ENCODE measurements around the gene APOBEC3B.
"Not testable (repeated sequence)": the region's sequence is repeated elsewhere in the genome, so short reads cannot be mapped to it uniquely, and the experiment has no call there.

APOBEC3B gene

DNA sequence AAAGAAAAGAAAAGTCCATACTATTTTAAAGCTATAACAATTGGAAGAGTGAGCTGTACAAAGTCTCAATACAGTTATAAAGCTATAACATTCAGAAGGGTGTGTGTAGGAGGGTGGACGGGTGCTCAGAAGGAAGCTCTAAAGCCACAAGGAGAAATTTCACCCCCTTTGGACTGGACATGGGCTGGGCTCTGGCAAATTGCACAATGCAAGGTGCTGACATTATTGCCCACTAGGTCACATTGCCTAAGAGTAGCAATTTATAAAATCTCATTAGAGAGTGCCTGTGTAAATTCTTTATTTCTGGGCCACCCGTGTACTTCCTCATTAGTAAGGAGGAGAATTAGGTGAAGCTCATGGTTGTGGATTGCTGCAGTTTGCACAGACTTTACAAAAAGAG, 30.4 kb upstream of the APOBEC3B start:
- DNase-seq (ENCODE audit: low read depth) = no peak

DNA sequence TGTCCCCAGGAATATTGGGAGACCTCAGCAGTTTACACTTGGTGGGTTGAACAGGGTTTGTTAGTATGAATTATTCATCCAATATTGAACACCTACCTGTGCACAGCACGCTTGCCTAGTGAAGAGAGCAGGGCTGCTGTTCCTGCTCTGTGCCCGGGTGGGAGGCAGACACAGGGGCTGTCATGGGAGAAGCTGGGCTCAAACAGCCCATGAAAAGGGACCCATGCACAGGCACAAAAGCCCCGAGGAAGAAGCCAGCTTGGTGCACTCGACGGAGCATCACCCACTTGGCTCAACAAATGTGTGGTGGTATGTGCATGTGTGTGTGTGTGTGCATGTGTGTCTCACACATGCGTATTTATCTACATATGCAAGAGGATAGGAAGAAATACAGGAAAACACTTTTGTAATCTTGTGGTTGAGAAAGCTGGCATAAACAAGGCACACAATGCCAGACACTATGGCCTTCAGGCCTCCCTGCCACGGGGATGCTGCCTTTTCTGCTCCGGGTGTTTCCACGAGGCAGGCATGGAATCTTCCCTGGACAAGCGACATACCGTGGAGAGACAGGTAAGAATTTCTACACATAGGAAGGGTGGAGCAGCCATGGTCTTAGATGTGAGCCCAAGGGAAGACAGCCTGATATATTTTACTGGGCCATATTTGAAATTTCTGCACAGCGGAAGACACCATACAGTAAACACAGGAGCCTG, 29.7 kb upstream of the APOBEC3B start:
- no peak for DNase-seq (ENCODE audit: low read depth)

DNA sequence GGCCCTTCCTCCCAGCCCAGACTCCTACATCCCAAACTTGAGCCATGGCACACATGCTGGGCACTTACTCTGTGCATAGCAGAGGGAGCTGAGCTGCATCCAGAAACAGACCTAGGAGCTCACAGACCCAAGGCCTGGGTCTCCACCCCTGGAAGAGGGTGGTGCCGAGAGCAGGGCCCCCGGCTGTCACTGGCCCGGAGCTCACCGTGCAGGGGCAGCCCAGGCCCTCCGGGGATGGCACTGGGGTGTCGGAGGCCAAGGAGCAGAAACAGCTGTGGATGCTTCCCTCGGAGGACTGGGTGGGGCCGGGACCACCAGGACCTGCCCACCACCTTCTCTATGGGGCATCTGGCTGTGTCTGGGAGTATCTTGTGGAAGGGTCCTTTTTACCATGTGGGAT, 29.1 kb upstream of the APOBEC3B start:
- DNase-seq (ENCODE audit: low read depth) = no peak

DNA sequence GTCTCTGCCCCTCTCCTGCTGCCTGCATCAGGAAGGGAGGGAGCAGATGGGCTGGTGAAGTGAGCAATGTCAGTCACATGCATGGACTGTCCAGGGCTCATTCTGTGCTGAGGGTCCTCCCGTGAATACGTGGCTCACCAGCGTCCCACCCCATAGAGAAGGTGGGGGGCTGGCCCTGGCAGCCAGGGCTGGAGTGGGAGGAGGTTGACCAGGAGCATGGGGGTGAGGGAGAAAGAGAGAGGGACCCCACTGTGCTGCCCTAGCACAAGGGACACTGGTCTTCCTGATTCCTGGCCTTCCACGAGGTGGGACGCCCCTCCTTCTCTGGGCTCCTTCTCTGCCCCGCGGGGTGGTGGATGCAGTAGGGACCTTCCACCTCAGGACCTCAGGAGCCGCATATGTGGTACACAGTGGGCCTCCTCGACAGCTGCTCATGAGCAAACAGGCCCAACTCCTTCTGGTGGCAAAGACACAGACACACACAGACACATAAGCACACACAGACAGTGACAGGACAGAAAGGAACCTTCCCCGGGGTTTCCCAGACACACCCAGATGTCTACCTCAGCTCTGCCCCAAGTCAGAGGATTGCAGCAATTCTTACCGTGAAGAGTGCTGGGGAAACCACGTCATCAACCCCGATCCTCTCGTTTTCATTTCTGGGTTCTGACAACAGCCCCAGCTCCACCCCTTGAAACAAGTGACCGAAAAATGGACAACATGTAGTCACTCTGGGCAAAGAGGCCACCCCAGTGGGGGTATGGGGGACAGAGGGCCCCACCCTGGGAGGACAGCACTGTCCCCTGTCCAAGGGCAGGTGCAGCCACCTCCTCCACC, 28.4 kb upstream of the APOBEC3B start:
- no peak for DNase-seq (ENCODE audit: low read depth)

DNA sequence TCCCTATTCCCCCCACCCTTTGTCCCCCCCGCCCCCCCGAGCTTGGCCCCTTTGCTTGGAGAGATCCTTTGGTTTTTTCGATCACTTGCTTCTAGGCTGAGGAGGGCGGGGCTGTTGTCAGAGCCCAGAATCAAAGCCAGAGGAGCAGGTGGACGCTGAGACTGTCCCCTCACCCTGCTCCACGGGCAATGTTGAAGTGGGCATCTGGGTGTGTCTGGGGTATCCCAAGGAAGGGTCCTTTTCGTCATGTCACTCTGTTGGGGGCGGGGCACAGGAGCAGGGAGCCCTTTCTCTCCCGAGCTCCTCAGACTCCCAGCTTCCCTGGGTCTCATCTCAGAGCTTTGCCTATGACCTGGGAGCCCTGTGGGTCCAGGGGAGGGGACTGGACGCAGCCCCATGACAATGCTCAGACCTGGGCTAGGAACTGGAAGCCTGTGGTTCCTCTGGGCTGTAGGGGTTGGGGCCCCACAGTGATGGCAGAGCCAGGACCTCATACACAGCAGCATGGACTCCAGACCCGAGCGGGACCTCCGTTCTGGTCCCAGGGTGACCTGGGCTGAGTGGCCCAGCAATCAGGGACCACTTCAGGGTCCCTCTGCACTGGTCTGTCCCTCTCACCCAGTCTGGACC, 27.6 kb upstream of the APOBEC3B start:
- DNase-seq (ENCODE audit: low read depth) = no peak

DNA sequence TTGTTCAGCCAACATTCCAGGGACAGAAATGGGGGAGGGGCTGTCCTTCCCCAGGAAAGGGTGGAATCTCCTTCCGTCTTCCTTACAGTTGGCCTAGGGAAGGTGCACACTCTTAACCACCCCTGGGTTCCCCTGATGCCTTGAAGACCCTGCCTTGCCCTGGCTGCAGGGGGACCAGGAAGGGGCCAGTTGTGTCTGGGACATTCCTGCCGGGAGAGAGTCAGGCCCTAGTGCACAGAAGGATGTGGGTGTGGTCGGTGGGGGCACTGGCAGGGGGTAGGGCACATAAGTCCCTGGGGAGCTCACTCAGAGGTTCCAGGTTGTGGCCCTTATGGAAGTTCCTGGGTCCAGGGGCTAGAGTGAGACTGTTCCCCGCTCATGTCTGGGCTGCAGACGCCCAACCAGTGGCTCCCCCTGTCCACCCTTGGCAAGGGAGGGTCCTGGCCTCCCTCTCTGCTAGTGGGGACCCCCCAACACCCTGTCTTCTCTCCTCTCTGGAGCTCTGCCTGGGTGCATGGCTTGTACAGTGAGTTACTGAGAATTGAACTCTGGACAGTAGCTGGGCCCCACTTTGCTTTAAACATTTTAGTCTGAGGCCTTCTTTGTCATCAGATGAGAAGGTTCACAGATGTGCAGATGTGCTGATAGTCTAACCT, 26.8 kb upstream of the APOBEC3B start:
- DNase-seq (ENCODE audit: low read depth) = no peak

DNA sequence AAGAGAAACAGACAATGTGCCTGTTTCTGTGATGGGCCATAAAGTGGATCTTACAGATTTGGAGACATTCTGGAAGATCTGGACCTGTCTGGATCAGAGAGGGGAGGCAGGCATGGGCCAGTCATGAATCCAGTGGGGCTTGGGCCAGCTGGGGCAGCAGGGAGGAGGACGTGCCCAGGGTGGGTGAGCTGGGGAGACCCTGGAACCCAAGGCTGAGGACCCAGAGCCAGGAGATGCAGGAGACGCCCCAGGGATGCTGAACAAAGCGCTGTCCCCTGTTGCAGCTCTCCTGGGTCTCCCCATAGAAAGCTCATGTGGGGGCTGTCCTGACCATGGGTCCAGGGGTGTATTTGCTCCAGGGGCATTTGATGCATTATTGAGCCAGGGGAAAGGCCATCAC, 26.2 kb upstream of the APOBEC3B start:
- no peak for DNase-seq (ENCODE audit: low read depth)

DNA sequence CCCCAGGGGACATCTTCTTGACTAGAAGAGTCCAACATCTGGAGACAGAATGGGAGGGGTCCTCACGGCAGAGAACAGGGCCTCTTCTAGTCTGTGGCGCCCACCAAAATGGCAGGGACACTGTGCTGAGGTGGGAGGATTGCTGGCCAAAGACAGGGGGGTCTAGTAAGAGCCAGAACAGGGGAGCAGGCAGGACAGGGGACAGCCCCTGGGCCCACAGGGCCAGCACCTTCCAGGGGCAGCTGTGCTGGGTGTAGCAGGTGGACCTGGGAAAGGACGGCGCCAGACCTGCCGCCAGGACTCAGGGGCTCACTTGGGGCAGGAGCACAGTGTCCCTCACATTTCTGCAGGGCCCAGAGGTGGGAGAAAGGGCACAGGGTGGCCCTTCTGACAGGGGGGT, 25.6 kb upstream of the APOBEC3B start:
- no peak for DNase-seq (ENCODE audit: low read depth)

DNA sequence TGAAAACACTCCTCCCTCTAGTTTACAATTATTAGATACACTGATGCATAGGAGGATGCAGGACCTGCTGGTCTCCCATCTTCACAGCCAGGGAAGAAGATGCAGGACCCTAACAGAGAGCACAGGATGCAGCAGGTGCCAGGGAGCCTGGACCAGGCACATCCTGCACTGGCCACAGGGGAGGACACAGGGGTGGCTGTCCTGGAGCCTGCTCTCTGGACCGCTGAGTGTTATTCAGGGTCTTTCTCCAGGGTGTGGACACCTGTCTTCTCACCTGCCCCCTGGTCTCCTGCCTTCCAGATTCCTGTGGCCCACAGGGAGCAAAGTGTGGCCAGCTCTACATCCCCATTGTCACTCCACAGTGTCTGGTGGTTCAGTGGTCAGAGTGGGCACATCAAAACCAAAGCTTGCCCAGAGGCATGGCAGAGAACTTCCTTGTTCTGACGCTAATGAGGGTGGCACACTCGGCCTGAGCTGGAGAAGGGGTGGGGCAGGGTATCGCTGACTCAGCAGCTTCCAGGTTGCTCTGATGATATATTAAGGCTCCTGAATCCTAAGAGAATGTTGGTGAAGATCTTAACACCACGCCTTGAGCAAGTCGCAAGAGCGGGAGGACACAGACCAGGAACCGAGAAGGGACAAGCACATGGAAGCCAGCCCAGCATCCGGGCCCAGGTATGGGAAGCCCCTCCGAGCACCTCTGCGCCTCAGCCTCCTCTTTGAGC, 24.9 kb upstream of the APOBEC3B start, which contains the start of gene APOBEC3A:
Gene APOBEC3A (plus strand): TSS at position 564 of the 725 bp plus-strand sequence. CDS start 83 bp downstream, at position 647.
- DNase-seq (ENCODE audit: low read depth) = no peak

DNA sequence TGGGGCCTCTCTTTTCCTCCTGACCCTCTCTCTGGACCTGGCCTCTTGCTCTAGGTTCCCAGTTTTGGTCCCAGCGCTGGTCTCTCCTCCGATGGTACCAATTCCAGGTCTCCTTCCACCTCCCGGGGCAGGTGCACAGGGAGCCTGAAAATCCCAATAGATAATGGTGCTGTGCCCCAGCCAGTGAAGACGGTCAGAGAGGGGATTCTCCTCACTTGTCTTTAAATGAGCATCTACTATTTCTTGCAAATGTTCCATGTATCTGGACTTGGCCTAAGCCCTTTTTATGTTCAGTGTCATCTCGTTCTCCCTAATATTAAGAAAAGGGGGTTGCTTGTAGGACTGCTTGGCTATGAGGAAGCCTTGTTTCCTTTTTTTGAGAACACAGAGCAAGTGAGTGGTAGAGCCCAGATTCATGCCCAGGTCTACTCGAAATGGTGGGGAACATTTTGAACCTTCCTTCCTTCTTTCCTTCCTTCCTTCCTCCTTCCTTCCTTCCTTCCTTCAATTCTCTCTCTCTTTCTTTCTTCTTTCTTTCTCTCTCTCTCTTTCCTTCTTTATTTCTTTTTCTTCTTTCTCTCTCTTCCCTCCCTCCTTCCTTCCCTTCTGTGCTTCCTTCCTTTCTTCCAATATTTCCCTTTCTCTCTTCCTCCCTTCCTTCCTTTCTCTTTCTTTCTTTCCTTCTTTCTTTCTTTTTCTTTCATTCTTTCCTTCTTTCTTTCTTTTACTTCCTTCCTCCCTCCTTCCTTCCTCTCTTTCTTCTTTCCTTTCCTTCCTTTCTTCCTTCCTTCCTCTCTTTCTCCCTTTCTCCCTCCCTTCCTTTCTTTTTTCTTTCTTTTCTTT, 24.1 kb upstream of the APOBEC3B start:
- no peak for DNase-seq (ENCODE audit: low read depth)

DNA sequence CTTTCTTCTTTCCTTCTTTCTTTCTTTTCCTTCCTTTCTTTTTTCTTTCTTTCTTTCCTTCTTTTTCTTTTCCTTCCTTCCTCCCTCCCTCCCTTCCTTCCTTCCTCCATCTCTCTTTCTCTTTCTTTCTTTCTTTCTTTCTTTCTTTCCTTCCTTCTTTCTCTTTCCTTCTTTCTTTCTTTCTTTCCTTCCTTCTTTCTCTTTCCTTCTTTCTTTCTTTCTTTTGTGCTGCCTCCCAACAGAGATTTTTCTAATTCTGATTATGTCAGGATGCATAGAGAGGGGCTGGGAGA, 23.6 kb upstream of the APOBEC3B start:
- DNase-seq (ENCODE audit: low read depth) = not testable (repeated sequence)

DNA sequence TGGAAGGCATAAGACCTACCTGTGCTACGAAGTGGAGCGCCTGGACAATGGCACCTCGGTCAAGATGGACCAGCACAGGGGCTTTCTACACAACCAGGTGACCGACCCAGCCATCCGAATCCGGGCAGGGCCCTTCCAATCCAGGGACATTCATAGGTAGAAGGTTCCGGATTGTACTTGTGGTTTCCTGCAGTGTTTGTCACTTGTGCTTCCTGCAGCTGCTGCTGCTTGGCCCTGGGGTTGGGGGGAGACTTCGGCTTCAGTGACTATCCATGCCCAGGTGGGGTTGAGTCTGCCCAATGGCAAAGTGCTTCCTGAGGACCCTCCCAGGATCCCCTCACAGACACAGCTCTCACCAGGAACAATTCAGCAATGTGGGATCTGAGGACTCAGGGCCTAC, 22.6 kb upstream of the APOBEC3B start:
- no peak for DNase-seq (ENCODE audit: low read depth)

DNA sequence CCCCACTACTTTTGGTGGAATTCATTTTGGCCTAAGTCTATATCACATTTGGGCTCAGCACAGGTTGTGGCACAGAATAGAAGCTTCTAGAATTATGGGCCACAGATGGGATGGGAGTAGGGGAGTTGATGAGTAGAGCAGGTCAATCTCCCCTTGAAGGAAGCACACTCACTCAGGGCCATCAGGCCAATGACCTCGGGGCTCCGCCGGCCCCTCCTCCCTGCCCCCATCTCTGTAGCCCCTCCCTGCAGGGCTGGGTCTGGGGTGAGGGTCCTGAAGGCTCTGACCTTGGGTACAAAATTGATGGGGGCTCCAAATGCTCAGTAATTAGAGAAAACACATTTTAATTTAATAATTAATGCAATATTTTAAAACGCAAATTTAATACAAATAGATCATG, 21.5 kb upstream of the APOBEC3B start:
- not testable (repeated sequence) for DNase-seq (ENCODE audit: low read depth)

DNA sequence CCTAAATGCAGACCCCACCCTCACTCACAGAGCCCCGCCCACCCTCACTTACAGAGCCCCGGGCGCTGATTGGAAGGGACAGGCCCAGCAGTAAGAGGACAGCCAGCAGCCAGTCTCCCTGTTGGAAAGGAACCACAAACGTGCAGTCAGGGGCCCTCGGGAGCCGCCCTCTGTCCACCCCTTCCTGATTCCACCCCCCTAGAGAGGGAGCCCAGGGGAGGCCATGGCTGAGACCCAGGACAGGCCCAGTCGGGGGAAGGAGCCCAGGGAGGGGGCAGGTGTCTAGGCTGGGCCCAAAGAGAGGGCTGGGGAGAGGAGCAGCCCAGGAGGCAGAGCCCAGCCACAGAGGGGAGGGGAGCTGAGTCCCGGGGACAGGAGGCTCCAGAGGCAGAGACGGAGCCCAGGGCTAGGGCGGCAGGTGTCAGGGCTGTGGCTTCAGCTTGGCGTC, 18.8 kb upstream of the APOBEC3B start:
- DNase-seq (ENCODE audit: low read depth) = not testable (repeated sequence)

DNA sequence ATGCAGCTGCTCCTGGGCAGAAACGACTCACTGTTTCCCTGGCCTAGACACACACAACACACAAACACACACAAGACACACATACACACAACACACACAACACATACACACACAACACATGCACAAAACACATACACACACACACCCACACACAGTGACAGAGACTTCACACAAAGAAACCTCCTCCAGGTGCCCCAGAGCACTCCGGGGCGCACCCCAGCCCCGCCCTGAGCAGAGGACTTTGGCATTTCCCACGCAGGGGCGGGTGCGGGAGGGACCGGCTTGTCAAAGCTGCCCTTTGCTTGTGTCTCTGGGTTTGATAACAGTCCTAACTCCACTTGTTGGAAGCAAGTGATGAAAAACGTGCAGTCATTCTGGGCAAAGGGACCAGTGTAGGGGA, 18.3 kb upstream of the APOBEC3B start:
- no peak for DNase-seq (ENCODE audit: low read depth)

DNA sequence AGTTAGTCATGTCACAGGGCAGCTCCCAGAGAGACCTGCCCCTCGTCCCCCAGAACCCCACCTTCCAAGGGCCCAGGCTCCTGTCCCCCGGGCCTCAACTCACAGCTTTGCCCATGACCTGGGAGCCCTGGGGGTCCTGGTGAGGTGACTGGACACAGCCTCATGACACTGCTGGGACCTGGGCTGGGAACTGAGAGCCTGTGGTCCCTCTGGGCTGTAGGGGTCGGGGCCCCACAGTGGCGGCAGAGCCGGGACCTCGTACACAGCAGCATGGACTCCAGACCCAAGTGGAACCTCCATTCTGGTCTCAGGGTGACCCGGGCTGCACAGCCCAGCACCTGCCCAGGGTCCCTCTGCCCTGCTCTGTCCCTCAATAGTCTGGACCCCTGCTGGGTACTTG, 17.8 kb upstream of the APOBEC3B start:
- no peak for DNase-seq (ENCODE audit: low read depth)

DNA sequence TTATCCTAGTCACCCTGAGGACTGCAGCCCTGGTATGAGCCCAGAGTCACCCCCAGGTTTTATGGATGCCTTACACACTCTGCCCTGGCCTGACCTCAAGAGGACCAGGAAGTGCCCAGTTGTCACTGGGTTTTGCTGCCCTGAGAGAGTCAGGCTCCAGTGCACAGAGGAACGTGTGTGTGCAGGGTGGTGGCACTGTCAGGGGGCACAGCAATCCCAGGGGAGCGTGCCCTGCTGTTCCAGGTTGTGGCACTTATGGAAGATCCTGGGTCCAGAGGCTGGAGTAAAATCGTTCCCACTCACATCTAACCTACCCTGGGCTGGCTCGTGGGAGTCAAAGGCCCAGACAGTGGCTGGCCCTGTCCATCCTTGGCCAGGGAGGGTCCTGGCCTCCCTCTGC, 17.2 kb upstream of the APOBEC3B start:
- no peak for DNase-seq (ENCODE audit: low read depth)

DNA sequence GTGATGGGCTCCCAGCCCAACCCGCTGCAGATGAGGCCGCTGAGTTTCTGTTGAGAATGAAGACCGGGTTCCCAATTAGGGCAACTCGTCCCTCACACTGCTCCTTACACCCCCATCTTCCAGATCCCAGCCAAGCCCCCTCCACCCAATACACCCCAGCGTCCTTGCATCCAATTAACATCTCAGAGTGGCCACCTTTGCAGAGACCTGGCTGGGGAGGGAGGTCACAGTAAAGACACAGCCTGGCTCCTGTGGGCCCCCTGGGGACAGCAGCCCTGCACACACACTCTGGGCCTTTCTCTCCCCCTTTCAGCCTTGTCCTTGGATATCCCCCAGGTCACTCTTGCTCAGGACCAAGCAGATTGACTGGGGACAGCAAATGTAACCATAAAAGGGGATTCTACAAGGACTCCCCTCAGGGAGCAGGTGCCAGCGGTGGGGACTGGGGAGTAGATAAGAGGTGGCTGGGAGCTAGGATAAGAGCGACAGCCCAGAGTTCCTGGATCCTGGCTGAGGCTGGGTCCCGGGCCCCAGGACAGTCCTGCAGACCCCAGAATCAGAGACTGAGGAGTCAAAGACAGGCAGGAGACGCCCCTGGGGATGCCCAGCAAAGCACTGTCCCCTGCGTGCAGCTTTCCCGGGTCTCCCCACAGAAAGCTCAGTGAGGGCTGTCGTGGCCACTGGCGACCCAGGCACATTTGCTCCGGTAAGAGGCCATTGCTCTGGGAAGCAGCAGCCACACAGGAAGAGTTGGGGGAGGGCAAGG, 16.4 kb upstream of the APOBEC3B start:
- DNase-seq (ENCODE audit: low read depth) = no peak

DNA sequence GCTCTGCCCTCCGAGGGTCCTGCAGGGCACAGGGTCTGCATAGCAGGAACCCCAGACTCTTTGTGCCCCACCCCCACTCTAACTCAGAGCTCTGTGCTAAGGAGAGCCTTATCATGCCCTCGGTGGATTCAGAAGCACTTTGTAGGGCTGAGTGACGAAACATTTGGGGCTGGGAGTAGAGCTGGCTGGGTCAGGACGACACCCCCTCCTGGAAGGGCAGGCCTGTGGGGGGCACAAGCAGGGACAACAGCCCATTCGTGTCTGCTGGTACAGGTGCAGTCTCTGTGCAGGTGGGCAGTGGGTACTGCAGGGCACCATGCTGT, 15.8 kb upstream of the APOBEC3B start:
- DNase-seq (ENCODE audit: low read depth) = no peak

DNA sequence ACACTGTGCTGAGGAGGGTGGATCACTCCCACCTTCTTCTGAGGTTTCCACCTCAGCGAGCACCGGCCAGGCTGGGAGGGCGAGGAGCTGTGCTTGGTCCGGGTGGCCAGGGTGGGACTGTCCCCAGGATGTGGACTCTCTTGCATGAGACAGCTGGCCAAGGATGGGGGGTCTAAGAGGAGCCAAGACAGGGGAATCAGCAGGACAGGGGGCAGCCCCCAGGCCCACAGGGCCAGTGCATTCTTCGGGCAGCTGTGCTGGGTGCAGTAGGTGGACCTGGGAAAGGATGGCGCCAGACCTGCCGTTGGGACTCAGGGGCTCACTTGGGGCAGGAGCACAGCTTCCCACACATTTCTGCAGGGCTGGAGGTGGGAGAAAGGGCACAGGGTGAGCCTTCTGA, 15.2 kb upstream of the APOBEC3B start:
- DNase-seq (ENCODE audit: low read depth) = no peak
